ENCODE measurements around the gene CALR3. TPM values are rescaled to one million over a fixed set of nuclear protein-coding genes. Genes with fewer than 3 reads are reported as not detected.
"Not testable (repeated sequence)": the region's sequence is repeated elsewhere in the genome, so short reads cannot be mapped to it uniquely, and the experiment has no call there.

CALR3 gene
- 0.04 TPM for polyA plus RNA-seq
- long read RNA-seq, donor 1: 0 reads
- long read RNA-seq, donor 2: 0 reads
- long read RNA-seq, donor 3: 0 reads
- long read RNA-seq, donor 4: 0 reads
- long read RNA-seq, donor 5: 0 reads
- long read RNA-seq, donor 6: 0 reads
- long read RNA-seq, donor 7: 0 reads
- long read RNA-seq, donor 8: 0 reads
- long read RNA-seq, donor 9: 0 reads
- long read RNA-seq, donor 10: 0 reads
- long read RNA-seq, donor 11: 0 reads

GRCh38 chr19:16495982-16496612, at the start of gene CALR3, which contains the start of gene C19orf44:
TSS of gene CALR3 (minus strand) at chr19:16496167. CDS start at chr19:16496129, 38 bp downstream.
TSS of gene C19orf44 (plus strand) at chr19:16496394. CDS start at chr19:16500793, 4,399 bp downstream.
- Histone ChIP-seq H3K36me3 (ENCODE audit: control insufficient read depth, insufficient read depth, low read length) (peaks cover 4% of the 10 kb centered on the region), H3K27me3 (ENCODE audit: control insufficient read depth, insufficient read depth, low read length) (no peaks in the 10 kb centered on the region), H3K9me3 (ENCODE audit: control insufficient read depth, low read depth, low read length) (no peaks in the 10 kb centered on the region), H3K27ac (ENCODE audit: low read length) (peak within 1 kb of the TSS; percentile 34), H3K4me1 (ENCODE audit: control insufficient read depth, insufficient read depth, low read length) (peaks cover 5% of the 10 kb centered on the region), H3K4me3 (ENCODE audit: low read length) (peak within 1 kb of the TSS; percentile 90)
- WGBS (ENCODE audit: insufficient coverage, low lambda C conversion rate): no CpG with 5 or more reads among the region's 52 CpGs
- DNase-seq: peak; percentile 98 to 99

- no peak for DNase-seq
- Histone ChIP-seq H3K4me1 (ENCODE audit: control insufficient read depth, insufficient read depth, low read length) (peaks cover 14% of the 10 kb centered on the region), H3K4me3 (ENCODE audit: low read length) (no peak overlapping the region), H3K36me3 (ENCODE audit: control insufficient read depth, insufficient read depth, low read length) (peaks cover 2% of the 10 kb centered on the region), H3K27ac (ENCODE audit: low read length) (no peak overlapping the region), H3K27me3 (ENCODE audit: control insufficient read depth, insufficient read depth, low read length) (no peaks in the 10 kb centered on the region), H3K9me3 (ENCODE audit: control insufficient read depth, low read depth, low read length) (no peaks in the 10 kb centered on the region)
- no CpG with 5 or more reads among the region's 11 CpGs for WGBS (ENCODE audit: insufficient coverage, low lambda C conversion rate)
Observed at GRCh38 chr19:16544473-16545231, 48.7 kb upstream of the CALR3 start.

GRCh38 chr19:16543734-16544133, 47.8 kb upstream of the CALR3 start:
- not testable (repeated sequence) for H3K9me3 ChIP-seq (ENCODE audit: control insufficient read depth, low read depth, low read length); H3K27me3 ChIP-seq (ENCODE audit: control insufficient read depth, insufficient read depth, low read length); H3K4me3 ChIP-seq (ENCODE audit: low read length); H3K36me3 ChIP-seq (ENCODE audit: control insufficient read depth, insufficient read depth, low read length); H3K27ac ChIP-seq (ENCODE audit: low read length); DNase-seq
- WGBS (ENCODE audit: insufficient coverage, low lambda C conversion rate): 100% methylated on average over 3 of the region's 6 CpGs
- peaks cover 14% of the 10 kb centered on the region for H3K4me1 ChIP-seq (ENCODE audit: control insufficient read depth, insufficient read depth, low read length)

GRCh38 chr19:16542910-16543472, 47.0 kb upstream of the CALR3 start:
- Histone ChIP-seq H3K9me3 (ENCODE audit: control insufficient read depth, low read depth, low read length) (no peaks in the 10 kb centered on the region), H3K36me3 (ENCODE audit: control insufficient read depth, insufficient read depth, low read length) (peaks cover 13% of the 10 kb centered on the region), H3K4me3 (ENCODE audit: low read length) (peak overlapping the region; percentile 88), H3K27ac (ENCODE audit: low read length) (peak overlapping the region; percentile 77), H3K4me1 (ENCODE audit: control insufficient read depth, insufficient read depth, low read length) (peaks cover 14% of the 10 kb centered on the region), H3K27me3 (ENCODE audit: control insufficient read depth, insufficient read depth, low read length) (no peaks in the 10 kb centered on the region)
- 0% methylated on average over 4 of the region's 15 CpGs for WGBS (ENCODE audit: insufficient coverage, low lambda C conversion rate)
- no peak for DNase-seq

GRCh38 chr19:16542045-16542909, 46.3 kb upstream of the CALR3 start, which contains the start of gene CHERP:
TSS of gene CHERP (minus strand) at chr19:16542437. CDS start at chr19:16542378, 59 bp downstream.
- Histone ChIP-seq H3K9me3 (ENCODE audit: control insufficient read depth, low read depth, low read length) (no peaks in the 10 kb centered on the region), H3K27ac (ENCODE audit: low read length) (peak within 1 kb of the TSS; percentile 86), H3K4me3 (ENCODE audit: low read length) (peak within 1 kb of the TSS; percentile 88), H3K4me1 (ENCODE audit: control insufficient read depth, insufficient read depth, low read length) (peaks cover 14% of the 10 kb centered on the region), H3K27me3 (ENCODE audit: control insufficient read depth, insufficient read depth, low read length) (no peaks in the 10 kb centered on the region), H3K36me3 (ENCODE audit: control insufficient read depth, insufficient read depth, low read length) (peaks cover 21% of the 10 kb centered on the region)
- peak; percentile 95 for DNase-seq
- WGBS (ENCODE audit: insufficient coverage, low lambda C conversion rate): no CpG with 5 or more reads among the region's 108 CpGs

GRCh38 chr19:16541526-16542044, 45.6 kb upstream of the CALR3 start:
- Histone ChIP-seq H3K4me1 (ENCODE audit: control insufficient read depth, insufficient read depth, low read length) (peaks cover 14% of the 10 kb centered on the region), H3K4me3 (ENCODE audit: low read length) (peak overlapping the region; percentile 88), H3K9me3 (ENCODE audit: control insufficient read depth, low read depth, low read length) (no peaks in the 10 kb centered on the region), H3K27me3 (ENCODE audit: control insufficient read depth, insufficient read depth, low read length) (no peaks in the 10 kb centered on the region), H3K36me3 (ENCODE audit: control insufficient read depth, insufficient read depth, low read length) (peaks cover 25% of the 10 kb centered on the region), H3K27ac (ENCODE audit: low read length) (peak overlapping the region; percentile 86)
- no peak for DNase-seq
- WGBS (ENCODE audit: insufficient coverage, low lambda C conversion rate): no CpG with 5 or more reads among the region's 29 CpGs

- H3K4me1 ChIP-seq (ENCODE audit: control insufficient read depth, insufficient read depth, low read length): peaks cover 14% of the 10 kb centered on the region
- H3K27ac ChIP-seq (ENCODE audit: low read length): no peak overlapping the region
Observed at GRCh38 chr19:16540948-16541347, 45.0 kb upstream of the CALR3 start.

GRCh38 chr19:16537111-16537510, 41.1 kb upstream of the CALR3 start:
- no peaks in the 10 kb centered on the region for H3K27me3 ChIP-seq (ENCODE audit: control insufficient read depth, insufficient read depth, low read length)
- no peaks in the 10 kb centered on the region for H3K9me3 ChIP-seq (ENCODE audit: control insufficient read depth, low read depth, low read length)
- no peak overlapping the region for H3K4me3 ChIP-seq (ENCODE audit: low read length)
- H3K36me3 ChIP-seq (ENCODE audit: control insufficient read depth, insufficient read depth, low read length): peaks cover 67% of the 10 kb centered on the region
- peaks cover 10% of the 10 kb centered on the region for H3K4me1 ChIP-seq (ENCODE audit: control insufficient read depth, insufficient read depth, low read length)
- no peak for DNase-seq
- no CpG with 5 or more reads among the region's 13 CpGs for WGBS (ENCODE audit: insufficient coverage, low lambda C conversion rate)
- no peak overlapping the region for H3K27ac ChIP-seq (ENCODE audit: low read length)

More at GRCh38 chr19:16540948-16541347, 45.0 kb upstream of the CALR3 start:
- Histone ChIP-seq H3K4me3 (ENCODE audit: low read length) (peak overlapping the region; percentile 88), H3K27me3 (ENCODE audit: control insufficient read depth, insufficient read depth, low read length) (no peaks in the 10 kb centered on the region), H3K36me3 (ENCODE audit: control insufficient read depth, insufficient read depth, low read length) (peaks cover 32% of the 10 kb centered on the region), H3K9me3 (ENCODE audit: control insufficient read depth, low read depth, low read length) (no peaks in the 10 kb centered on the region)
- no peak for DNase-seq
- WGBS (ENCODE audit: insufficient coverage, low lambda C conversion rate): no CpG with 5 or more reads among the region's 12 CpGs

- H3K4me1 ChIP-seq (ENCODE audit: control insufficient read depth, insufficient read depth, low read length): peaks cover 6% of the 10 kb centered on the region
- H3K9me3 ChIP-seq (ENCODE audit: control insufficient read depth, low read depth, low read length): no peaks in the 10 kb centered on the region
- no CpG with 5 or more reads among the region's 9 CpGs for WGBS (ENCODE audit: insufficient coverage, low lambda C conversion rate)
- DNase-seq: no peak
- H3K4me3 ChIP-seq (ENCODE audit: low read length): no peak overlapping the region
- H3K36me3 ChIP-seq (ENCODE audit: control insufficient read depth, insufficient read depth, low read length): peaks cover 77% of the 10 kb centered on the region
- no peaks in the 10 kb centered on the region for H3K27me3 ChIP-seq (ENCODE audit: control insufficient read depth, insufficient read depth, low read length)
- H3K27ac ChIP-seq (ENCODE audit: low read length): no peak overlapping the region
Observed at GRCh38 chr19:16536130-16536529, 40.2 kb upstream of the CALR3 start.
